NB4 (cell line): ENCODE data around the gene DIS3L2.

Source experiments
- CTCF ChIP-seq: IDR thresholded peaks from one replicate; pipeline ENCODE4 v1.5.1; 2012; ENCODE audit warnings: low read depth, low read length
- MYC ChIP-seq: IDR thresholded peaks from 2 replicates; pipeline ENCODE4 v1.6.1; 2011; ENCODE audit warnings: low read depth, low read length

GRCh38 chr2:231930593-231931281, 30.8 kb upstream of the DIS3L2 start:
- TF ChIP-seq MYC, result no peak
- no peak for TF ChIP-seq CTCF
